HepG2 (cell line): ENCODE results near the gene MED28. TPM values are rescaled to one million over a fixed set of nuclear protein-coding genes. Genes with fewer than 3 reads are reported as not detected.

Experiments
- CEBPB ChIP-seq: IDR thresholded peaks from 2 replicates; pipeline ENCODE4 v1.6.1; 2011; ENCODE audit warnings: low read depth, low read length, improper control_type of control experiment, borderline replicate concordance
- CEBPG ChIP-seq: IDR thresholded peaks from 2 replicates; pipeline ENCODE4 v1.6.1; 2016
- HMGA1 ChIP-seq: sonication (generic); formaldehyde crosslinking; conservative IDR thresholded peaks from 2 replicates; pipeline ENCODE4 v1.4.0; 2020; ENCODE audit warnings: missing genetic modification reagents
- HOXA5 ChIP-seq: sonication (generic); formaldehyde crosslinking; IDR thresholded peaks from 2 replicates; pipeline ENCODE4 v1.4.0; 2020; ENCODE audit warnings: missing genetic modification reagents
- KDM5B ChIP-seq: sonication (generic); formaldehyde crosslinking; IDR thresholded peaks from 2 replicates; pipeline ENCODE4 v1.4.0; 2020; ENCODE audit warnings: missing genetic modification reagents, mild to moderate bottlenecking, borderline replicate concordance
- KLF11 ChIP-seq: IDR thresholded peaks from 2 replicates; pipeline ENCODE4 v1.6.1; 2016; ENCODE audit warnings: missing compliant biosample characterization
- KLF6 ChIP-seq: IDR thresholded peaks from 2 replicates; pipeline ENCODE4 v1.8.0; 2016; ENCODE audit warnings: missing biosample characterization, missing genetic modification reagents
- MAFG ChIP-seq: sonication (generic); formaldehyde crosslinking; IDR thresholded peaks from 2 replicates; pipeline ENCODE4 v1.5.1; 2020; ENCODE audit warnings: mild to moderate bottlenecking, missing genetic modification reagents
- MIER3 ChIP-seq: IDR thresholded peaks from 2 replicates; pipeline ENCODE4 v1.6.1; 2016; ENCODE audit warnings: missing compliant biosample characterization, borderline replicate concordance
- MXI1 ChIP-seq: IDR thresholded peaks from 3 replicates; pipeline ENCODE4 v1.6.1; 2012; ENCODE audit warnings: low read depth, low read length, inconsistent platforms, borderline replicate concordance
- PAF1 ChIP-seq: IDR thresholded peaks from 2 replicates; pipeline ENCODE4 v1.6.1; 2016; ENCODE audit warnings: missing genetic modification reagents, missing compliant biosample characterization
- RBAK ChIP-seq: sonication (generic); formaldehyde crosslinking; IDR thresholded peaks from 2 replicates; pipeline ENCODE4 v1.5.1; 2020; ENCODE audit warnings: mild to moderate bottlenecking, missing genetic modification reagents
- RFX1 ChIP-seq: fragments of 450-650 bp; IDR thresholded peaks from 2 replicates; pipeline ENCODE4 v1.6.1; 2017
- U2AF2 ChIP-seq: fragments of 200-400 bp; formaldehyde crosslinking; IDR thresholded peaks from 2 replicates; pipeline ENCODE4 v1.6.1; 2017; ENCODE audit warnings: low read depth, mild to moderate bottlenecking, low read length
- ZNF121 ChIP-seq: sonication (generic); formaldehyde crosslinking; IDR thresholded peaks from 2 replicates; pipeline ENCODE4 v1.5.0; 2020; ENCODE audit warnings: mild to moderate bottlenecking, missing genetic modification reagents
- ZNF788 ChIP-seq: sonication (generic); formaldehyde crosslinking; IDR thresholded peaks from 2 replicates; pipeline ENCODE4 v1.5.0; 2020; ENCODE audit warnings: mild to moderate bottlenecking, missing genetic modification reagents, borderline replicate concordance
- polyA plus RNA-seq, 8 experiments: library from polyadenylated mRNA; depleted of rRNA in 3 of 8; stranded (reverse) in 7 of 8; unstranded in 1 of 8; fragments of >200 nt; fragmentation: Illumina TruSeq in 4 of 8; extraction: Trizol in 4 of 8; gene quantifications; 2 replicates each; pipeline versions ENCODE4 v1.2.1 to v1.2.3, GENCODE V29; 2011 to 2016; ENCODE audit warnings: low read depth in 4 of 8, missing spikeins in 1 of 8, mixed read lengths in 1 of 8; ENCODE audit not compliant: insufficient read depth in 1 of 8
- total RNA-seq, 5 experiments: library from RNA; depleted of rRNA; stranded (reverse); fragments of >200 nt; fragmentation: Illumina TruSeq; extraction: Trizol; gene quantifications; 2 replicates each; pipeline ENCODE4 v1.2.3, GENCODE V29; 2016; ENCODE audit warnings: low read depth in 1 of 5
- TF ChIP-seq, protein P1 (sequence below): sonication (generic); formaldehyde crosslinking; IDR thresholded peaks from 2 replicates; pipeline ENCODE4 v1.4.0; 2020; ENCODE audit warnings: mild to moderate bottlenecking, missing genetic modification reagents
- TF ChIP-seq, protein P2 (sequence below): sonication (generic); formaldehyde crosslinking; IDR thresholded peaks from 2 replicates; pipeline ENCODE4 v1.4.0; 2020; ENCODE audit warnings: missing genetic modification reagents
- TF ChIP-seq, protein P3 (sequence below): sonication (generic); formaldehyde crosslinking; IDR thresholded peaks from 2 replicates; pipeline ENCODE4 v1.4.0; 2020; ENCODE audit warnings: missing genetic modification reagents
- TF ChIP-seq, protein P4 (sequence below): IDR thresholded peaks from 2 replicates; pipeline ENCODE4 v1.6.1; 2016; ENCODE audit warnings: missing biosample characterization, missing genetic modification reagents, low read depth
- TF ChIP-seq, protein P5 (sequence below): sonication (generic); formaldehyde crosslinking; IDR thresholded peaks from 2 replicates; pipeline ENCODE4 v1.8.0; 2022; ENCODE audit warnings: mild to moderate bottlenecking, missing genetic modification reagents, moderate library complexity

The MED28 gene
- total and polyA plus RNA-seq, 2 of the 13 experiments (the other 11 are each of a cell fraction or from before 2014, with no cell fraction given), result 41.3 to 65.7 TPM

DNA sequence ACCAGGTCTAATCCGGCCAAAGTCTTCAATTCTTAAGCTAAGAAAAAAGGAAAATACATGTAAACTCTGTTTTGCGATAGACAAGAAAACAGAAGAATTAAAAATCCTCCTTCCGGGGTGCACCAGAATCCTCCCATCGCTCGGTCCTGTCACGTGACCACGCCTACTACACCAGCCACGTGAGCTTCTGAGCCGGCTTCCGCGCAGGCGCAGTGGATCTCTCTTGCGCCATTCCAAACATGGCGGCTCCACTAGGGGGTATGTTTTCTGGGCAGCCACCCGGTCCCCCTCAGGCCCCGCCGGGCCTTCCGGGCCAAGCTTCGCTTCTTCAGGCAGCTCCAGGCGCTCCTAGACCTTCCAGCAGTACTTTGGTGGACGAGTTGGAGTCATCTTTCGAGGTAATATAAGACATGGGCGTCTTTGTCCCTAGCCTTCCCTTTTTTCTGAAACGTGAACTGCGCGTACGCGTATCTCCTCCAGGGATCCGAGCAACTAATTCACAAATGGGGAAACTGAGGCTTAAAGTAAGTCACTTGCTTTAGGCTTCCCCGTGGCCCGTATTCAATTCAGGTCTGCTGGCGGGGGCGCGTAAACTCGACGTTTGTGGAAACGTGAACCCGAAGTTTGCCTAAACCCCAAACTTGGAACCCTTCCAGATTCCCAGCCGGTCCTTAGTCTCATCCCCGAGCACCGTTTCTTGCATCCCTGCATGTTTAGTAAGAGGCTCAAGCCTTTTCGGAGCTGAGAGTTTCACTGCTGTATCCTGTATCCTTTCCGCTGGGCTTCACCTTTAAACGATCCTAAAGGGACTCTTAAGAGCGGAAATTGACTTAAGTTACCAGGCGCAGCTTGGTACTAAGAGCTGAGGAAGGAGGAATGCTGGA is at the start of gene MED28 (continued):
- TF ChIP-seq, protein P1, sequence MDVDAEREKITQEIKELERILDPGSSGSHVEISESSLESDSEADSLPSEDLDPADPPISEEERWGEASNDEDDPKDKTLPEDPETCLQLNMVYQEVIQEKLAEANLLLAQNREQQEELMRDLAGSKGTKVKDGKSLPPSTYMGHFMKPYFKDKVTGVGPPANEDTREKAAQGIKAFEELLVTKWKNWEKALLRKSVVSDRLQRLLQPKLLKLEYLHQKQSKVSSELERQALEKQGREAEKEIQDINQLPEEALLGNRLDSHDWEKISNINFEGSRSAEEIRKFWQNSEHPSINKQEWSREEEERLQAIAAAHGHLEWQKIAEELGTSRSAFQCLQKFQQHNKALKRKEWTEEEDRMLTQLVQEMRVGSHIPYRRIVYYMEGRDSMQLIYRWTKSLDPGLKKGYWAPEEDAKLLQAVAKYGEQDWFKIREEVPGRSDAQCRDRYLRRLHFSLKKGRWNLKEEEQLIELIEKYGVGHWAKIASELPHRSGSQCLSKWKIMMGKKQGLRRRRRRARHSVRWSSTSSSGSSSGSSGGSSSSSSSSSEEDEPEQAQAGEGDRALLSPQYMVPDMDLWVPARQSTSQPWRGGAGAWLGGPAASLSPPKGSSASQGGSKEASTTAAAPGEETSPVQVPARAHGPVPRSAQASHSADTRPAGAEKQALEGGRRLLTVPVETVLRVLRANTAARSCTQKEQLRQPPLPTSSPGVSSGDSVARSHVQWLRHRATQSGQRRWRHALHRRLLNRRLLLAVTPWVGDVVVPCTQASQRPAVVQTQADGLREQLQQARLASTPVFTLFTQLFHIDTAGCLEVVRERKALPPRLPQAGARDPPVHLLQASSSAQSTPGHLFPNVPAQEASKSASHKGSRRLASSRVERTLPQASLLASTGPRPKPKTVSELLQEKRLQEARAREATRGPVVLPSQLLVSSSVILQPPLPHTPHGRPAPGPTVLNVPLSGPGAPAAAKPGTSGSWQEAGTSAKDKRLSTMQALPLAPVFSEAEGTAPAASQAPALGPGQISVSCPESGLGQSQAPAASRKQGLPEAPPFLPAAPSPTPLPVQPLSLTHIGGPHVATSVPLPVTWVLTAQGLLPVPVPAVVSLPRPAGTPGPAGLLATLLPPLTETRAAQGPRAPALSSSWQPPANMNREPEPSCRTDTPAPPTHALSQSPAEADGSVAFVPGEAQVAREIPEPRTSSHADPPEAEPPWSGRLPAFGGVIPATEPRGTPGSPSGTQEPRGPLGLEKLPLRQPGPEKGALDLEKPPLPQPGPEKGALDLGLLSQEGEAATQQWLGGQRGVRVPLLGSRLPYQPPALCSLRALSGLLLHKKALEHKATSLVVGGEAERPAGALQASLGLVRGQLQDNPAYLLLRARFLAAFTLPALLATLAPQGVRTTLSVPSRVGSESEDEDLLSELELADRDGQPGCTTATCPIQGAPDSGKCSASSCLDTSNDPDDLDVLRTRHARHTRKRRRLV (CRISPR knock-in tag), result no peak
- TF ChIP-seq PAF1 (no peak), KLF6 (no peak; the same call in 1 of the 2 replicates), RFX1 (no peak), CEBPG (CRISPR knock-in tag) (peak; percentile 89), HMGA1 (CRISPR knock-in tag) (no peak), MIER3 (peak; percentile 80; the same call in 1 of the 2 replicates), ZNF121 (CRISPR knock-in tag) (no peak), KDM5B (CRISPR knock-in tag) (no peak), MXI1 (peak; percentile 56; the same call in 1 of the 3 replicates), CEBPB (peak; percentile 92), U2AF2 (no peak), RBAK (CRISPR knock-in tag) (0 out of 2 replicates have a peak, but pooled peaks have one; percentile 50), HOXA5 (CRISPR knock-in tag) (0 out of 2 replicates have a peak, but pooled peaks have one; percentile 25), MAFG (no peak), ZNF788 (CRISPR knock-in tag) (no peak), KLF11 (CRISPR knock-in tag) (peak; percentile 42; the same call in 1 of the 2 replicates)
- TF ChIP-seq, protein P2, sequence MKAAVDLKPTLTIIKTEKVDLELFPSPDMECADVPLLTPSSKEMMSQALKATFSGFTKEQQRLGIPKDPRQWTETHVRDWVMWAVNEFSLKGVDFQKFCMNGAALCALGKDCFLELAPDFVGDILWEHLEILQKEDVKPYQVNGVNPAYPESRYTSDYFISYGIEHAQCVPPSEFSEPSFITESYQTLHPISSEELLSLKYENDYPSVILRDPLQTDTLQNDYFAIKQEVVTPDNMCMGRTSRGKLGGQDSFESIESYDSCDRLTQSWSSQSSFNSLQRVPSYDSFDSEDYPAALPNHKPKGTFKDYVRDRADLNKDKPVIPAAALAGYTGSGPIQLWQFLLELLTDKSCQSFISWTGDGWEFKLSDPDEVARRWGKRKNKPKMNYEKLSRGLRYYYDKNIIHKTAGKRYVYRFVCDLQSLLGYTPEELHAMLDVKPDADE, result no peak
- TF ChIP-seq, protein P3, sequence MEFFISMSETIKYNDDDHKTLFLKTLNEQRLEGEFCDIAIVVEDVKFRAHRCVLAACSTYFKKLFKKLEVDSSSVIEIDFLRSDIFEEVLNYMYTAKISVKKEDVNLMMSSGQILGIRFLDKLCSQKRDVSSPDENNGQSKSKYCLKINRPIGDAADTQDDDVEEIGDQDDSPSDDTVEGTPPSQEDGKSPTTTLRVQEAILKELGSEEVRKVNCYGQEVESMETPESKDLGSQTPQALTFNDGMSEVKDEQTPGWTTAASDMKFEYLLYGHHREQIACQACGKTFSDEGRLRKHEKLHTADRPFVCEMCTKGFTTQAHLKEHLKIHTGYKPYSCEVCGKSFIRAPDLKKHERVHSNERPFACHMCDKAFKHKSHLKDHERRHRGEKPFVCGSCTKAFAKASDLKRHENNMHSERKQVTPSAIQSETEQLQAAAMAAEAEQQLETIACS (CRISPR knock-in tag), result 0 out of 2 replicates have a peak, but pooled peaks have one; percentile 22
- TF ChIP-seq, protein P4, sequence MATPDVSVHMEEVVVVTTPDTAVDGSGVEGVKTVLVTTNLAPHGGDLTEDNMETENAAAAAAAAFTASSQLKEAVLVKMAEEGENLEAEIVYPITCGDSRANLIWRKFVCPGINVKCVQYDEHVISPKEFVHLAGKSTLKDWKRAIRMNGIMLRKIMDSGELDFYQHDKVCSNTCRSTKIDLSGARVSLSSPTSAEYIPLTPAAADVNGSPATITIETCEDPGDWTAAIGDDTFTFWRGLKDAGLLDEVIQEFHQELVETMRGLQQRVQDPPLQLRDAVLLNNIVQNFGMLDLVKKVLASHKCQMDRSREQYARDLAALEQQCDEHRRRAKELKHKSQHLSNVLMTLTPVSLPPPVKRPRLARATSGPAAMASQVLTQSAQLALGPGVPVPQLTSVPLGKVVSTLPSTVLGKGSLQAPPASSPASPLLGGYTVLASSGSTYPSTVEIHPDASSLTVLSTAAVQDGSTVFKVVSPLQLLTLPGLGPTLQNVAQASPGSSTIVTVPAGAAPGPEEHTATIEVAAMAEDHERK (CRISPR knock-in tag), result no peak
- TF ChIP-seq, protein P5, sequence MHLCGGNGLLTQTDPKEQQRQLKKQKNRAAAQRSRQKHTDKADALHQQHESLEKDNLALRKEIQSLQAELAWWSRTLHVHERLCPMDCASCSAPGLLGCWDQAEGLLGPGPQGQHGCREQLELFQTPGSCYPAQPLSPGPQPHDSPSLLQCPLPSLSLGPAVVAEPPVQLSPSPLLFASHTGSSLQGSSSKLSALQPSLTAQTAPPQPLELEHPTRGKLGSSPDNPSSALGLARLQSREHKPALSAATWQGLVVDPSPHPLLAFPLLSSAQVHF (CRISPR knock-in tag), result no peak
